Coronary artery (tissue), 2 donors: Measurements from ENCODE around the gene LRRC8B.

Experiments used
- DNase-seq: peaks from one replicate; pipeline ENCODE4 v3.0.0-alpha.2; 2017; ENCODE audit warnings: low spot score
- H3K27ac ChIP-seq, 2 donors: fragments of 200-600 bp; sonication (generic); one replicate each; pipeline ENCODE4 v1.5.1; 2016 to 2019
- H3K4me3 ChIP-seq: fragments of 200-600 bp; sonication (generic); 2 replicates; pipeline ENCODE4 v1.5.1; 2016; ENCODE audit warnings: mild to moderate bottlenecking, moderate library complexity
- CTCF ChIP-seq: fragments of 200-600 bp; sonication (generic); IDR thresholded peaks from one replicate; pipeline ENCODE4 v1.5.1; 2019; ENCODE audit warnings: antibody characterized with exemption

The LRRC8B gene

GRCh38 chr1:89557445-89557825, 32.8 kb downstream of the LRRC8B start:
- no peak for DNase-seq
- Histone ChIP-seq H3K4me3 (no peak overlapping the region), H3K27ac (peak overlapping the region in 1 of 2 donors; percentile 62)
- no peak for TF ChIP-seq CTCF

GRCh38 chr1:89557956-89558355, 33.3 kb downstream of the LRRC8B start:
- no peak for DNase-seq

GRCh38 chr1:89563957-89564604, 39.5 kb downstream of the LRRC8B start:
- TF ChIP-seq CTCF, result no peak
- H3K4me3 ChIP-seq, result no peak overlapping the region
- DNase-seq, result no peak
- no peak overlapping the region for H3K27ac ChIP-seq

More at GRCh38 chr1:89557956-89558355, 33.3 kb downstream of the LRRC8B start:
- Histone ChIP-seq H3K27ac (peak overlapping the region in 1 of 2 donors; percentile 51), H3K4me3 (no peak overlapping the region)
- no peak for TF ChIP-seq CTCF

GRCh38 chr1:89565521-89565920, 40.9 kb downstream of the LRRC8B start:
- DNase-seq, result no peak
- H3K4me3 ChIP-seq, result no peak overlapping the region
- H3K27ac ChIP-seq, result peak overlapping the region in 1 of 2 donors; percentile 54
- TF ChIP-seq CTCF, result no peak

- Histone ChIP-seq H3K27ac (peak overlapping the region; percentile 7 to 54), H3K4me3 (no peak overlapping the region)
- DNase-seq, result no peak
- TF ChIP-seq CTCF, result no peak
Measured at GRCh38 chr1:89566761-89567174, 42.1 kb downstream of the LRRC8B start.

- H3K27ac ChIP-seq, result no peak overlapping the region
- TF ChIP-seq CTCF, result no peak
- no peak overlapping the region for H3K4me3 ChIP-seq
- DNase-seq, result no peak
Measured at GRCh38 chr1:89567797-89568196, 43.2 kb downstream of the LRRC8B start.

GRCh38 chr1:89573410-89573809, 48.8 kb downstream of the LRRC8B start:
- no peak overlapping the region for H3K27ac ChIP-seq
- no peak for TF ChIP-seq CTCF
- no peak for DNase-seq
- H3K4me3 ChIP-seq, result no peak overlapping the region
